Vagina (tissue), 2 donors: ENCODE measurements around the gene TNNI2. TPM values are rescaled to one million over a fixed set of nuclear protein-coding genes. Genes with fewer than 3 reads are reported as not detected.

Experiments
- DNase-seq, 2 donors: peaks; one replicate each; pipeline ENCODE4 v3.0.0-alpha.2; 2017; ENCODE audit errors: extremely low spot score in 2 of 2
- H3K27ac ChIP-seq: fragments of 200-600 bp; sonication (generic); one replicate; pipeline ENCODE4 v1.5.1; 2019
- H3K27me3 ChIP-seq: fragments of 200-600 bp; sonication (generic); one replicate; pipeline ENCODE4 v1.5.1; 2019
- H3K36me3 ChIP-seq, 2 donors: fragments of 200-600 bp; sonication (generic); one replicate each; pipeline ENCODE4 v1.5.1; 2017 to 2019
- H3K4me1 ChIP-seq: fragments of 200-600 bp; sonication (generic); one replicate; pipeline ENCODE4 v1.5.1; 2019
- H3K4me3 ChIP-seq, 2 donors: fragments of 200-600 bp; sonication (generic); 1 replicate in 1 of 2; 2 replicates in 1 of 2; pipeline ENCODE4 v1.5.1; 2016 to 2019
- H3K9me3 ChIP-seq: fragments of 200-600 bp; sonication (generic); one replicate; pipeline ENCODE4 v1.5.1; 2019
- POLR2A ChIP-seq, 2 donors: fragments of 450-650 bp; IDR thresholded peaks; one replicate each; pipeline ENCODE4 v1.6.1; 2017; ENCODE audit warnings: antibody characterized with exemption in 2 of 2, mild to moderate bottlenecking in 2 of 2, moderate library complexity in 2 of 2
- POLR2AphosphoS5 ChIP-seq, 2 donors: sonication (generic); formaldehyde crosslinking; IDR thresholded peaks; one replicate each; pipeline ENCODE4 v1.9.0; 2017; ENCODE audit warnings: antibody characterized with exemption in 2 of 2, mild to moderate bottlenecking in 2 of 2, low read depth in 1 of 2; ENCODE audit not compliant: insufficient read depth in 1 of 2
- intact Hi-C: fragments of 100-400 bp; cut with DNase I; formaldehyde crosslinking; loops from one replicate; pipeline ENCODE4 v1.15.1; 2023
- total RNA-seq: library from RNA; depleted of rRNA; stranded (reverse); fragments of >200 nt; gene quantifications from one replicate; pipeline ENCODE4 v1.2.3, GENCODE V29; 2016
- TF ChIP-seq, protein P1 (sequence below), 3 experiments: fragments of 450-650 bp in 2 of 3; fragments of 200-600 bp in 1 of 3; sonication (generic) in 1 of 3; IDR thresholded peaks; one replicate each; pipeline ENCODE4 v1.5.1; 2017 to 2019; ENCODE audit warnings: antibody characterized with exemption in 3 of 3, mild to moderate bottlenecking in 2 of 3, moderate library complexity in 2 of 3

The TNNI2 gene
- total RNA-seq, 1 donor from 2014 or later = not detected

DNA sequence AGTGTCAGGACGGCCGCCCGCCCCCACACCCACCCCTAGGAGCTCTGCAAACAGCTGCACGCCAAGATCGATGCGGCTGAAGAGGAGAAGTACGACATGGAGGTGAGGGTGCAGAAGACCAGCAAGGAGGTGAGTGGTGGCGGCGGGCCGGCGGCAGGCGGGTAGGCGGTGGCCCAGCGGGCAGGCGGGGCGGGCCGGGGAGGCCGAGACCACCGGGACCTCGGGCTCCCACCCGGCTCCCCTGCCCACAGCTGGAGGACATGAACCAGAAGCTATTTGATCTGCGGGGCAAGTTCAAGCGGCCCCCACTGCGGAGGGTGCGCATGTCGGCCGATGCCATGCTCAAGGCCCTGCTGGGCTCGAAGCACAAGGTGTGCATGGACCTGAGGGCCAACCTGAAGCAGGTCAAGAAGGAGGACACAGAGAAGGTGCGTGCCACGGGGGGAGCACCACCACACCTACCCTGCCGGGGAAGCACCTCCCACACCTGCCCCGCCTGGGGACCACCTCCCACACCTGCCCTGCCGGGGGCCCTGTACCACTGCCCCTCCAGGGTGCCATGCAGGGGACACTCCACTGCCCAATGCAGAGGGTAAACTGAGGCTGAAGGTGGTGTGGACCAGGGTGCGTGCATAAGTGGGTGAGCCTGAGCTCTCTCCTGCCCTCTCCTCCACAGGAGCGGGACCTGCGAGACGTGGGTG lies 2.1 kb downstream of the TNNI2 start:
- no peak overlapping the region for H3K27ac ChIP-seq
- H3K4me1 ChIP-seq = peaks cover 27% of the 10 kb centered on the region
- TF ChIP-seq POLR2A (IDR thresholded peaks at IDR 0.05) (no peak), POLR2AphosphoS5 (IDR thresholded peaks at IDR 0.05; ENCODE audit: insufficient read depth in 1 of 2, low read depth in 1 of 2) (no peak)
- TF ChIP-seq, protein P1, sequence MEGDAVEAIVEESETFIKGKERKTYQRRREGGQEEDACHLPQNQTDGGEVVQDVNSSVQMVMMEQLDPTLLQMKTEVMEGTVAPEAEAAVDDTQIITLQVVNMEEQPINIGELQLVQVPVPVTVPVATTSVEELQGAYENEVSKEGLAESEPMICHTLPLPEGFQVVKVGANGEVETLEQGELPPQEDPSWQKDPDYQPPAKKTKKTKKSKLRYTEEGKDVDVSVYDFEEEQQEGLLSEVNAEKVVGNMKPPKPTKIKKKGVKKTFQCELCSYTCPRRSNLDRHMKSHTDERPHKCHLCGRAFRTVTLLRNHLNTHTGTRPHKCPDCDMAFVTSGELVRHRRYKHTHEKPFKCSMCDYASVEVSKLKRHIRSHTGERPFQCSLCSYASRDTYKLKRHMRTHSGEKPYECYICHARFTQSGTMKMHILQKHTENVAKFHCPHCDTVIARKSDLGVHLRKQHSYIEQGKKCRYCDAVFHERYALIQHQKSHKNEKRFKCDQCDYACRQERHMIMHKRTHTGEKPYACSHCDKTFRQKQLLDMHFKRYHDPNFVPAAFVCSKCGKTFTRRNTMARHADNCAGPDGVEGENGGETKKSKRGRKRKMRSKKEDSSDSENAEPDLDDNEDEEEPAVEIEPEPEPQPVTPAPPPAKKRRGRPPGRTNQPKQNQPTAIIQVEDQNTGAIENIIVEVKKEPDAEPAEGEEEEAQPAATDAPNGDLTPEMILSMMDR (IDR thresholded peaks at IDR 0.05) = no peak
- no peak for DNase-seq
- H3K36me3 ChIP-seq = no peaks in the 10 kb centered on the region
- no peaks in the 10 kb centered on the region for H3K9me3 ChIP-seq
- no peaks in the 10 kb centered on the region for H3K27me3 ChIP-seq
- intact Hi-C loops = no loop called here
- no peak overlapping the region for H3K4me3 ChIP-seq

DNA sequence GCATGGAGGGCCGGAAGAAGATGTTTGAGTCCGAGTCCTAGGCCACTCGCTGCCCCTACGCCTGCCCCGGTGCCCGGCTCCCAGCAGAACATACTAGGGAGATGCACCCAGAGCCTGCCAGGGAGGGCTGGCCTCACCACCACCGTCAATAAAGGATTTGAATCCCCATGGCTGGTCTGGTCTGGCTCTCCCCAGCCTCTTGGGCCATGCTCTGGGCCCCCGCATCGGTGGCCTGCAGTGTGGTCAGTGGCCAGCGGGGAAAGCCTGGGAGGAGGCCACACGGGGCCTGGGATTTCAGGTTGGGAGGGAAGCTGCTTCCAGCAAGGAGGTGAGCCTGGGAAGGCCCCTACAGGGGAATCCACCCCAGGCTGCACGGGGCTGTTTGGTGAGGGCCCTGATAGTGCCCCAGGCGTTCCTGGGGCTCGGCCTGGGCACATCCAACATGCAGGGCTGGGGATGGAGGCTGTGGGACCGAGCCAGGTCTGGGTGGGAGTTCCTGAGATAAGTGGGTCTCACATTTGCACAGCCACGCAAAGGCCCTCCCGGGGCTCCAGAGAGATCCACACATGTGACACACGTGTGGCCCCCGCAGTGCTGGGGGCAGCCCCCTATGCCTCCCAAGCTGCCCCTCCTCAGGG lies 2.8 kb downstream of the TNNI2 start:
- intact Hi-C loops = no loop called here

DNA sequence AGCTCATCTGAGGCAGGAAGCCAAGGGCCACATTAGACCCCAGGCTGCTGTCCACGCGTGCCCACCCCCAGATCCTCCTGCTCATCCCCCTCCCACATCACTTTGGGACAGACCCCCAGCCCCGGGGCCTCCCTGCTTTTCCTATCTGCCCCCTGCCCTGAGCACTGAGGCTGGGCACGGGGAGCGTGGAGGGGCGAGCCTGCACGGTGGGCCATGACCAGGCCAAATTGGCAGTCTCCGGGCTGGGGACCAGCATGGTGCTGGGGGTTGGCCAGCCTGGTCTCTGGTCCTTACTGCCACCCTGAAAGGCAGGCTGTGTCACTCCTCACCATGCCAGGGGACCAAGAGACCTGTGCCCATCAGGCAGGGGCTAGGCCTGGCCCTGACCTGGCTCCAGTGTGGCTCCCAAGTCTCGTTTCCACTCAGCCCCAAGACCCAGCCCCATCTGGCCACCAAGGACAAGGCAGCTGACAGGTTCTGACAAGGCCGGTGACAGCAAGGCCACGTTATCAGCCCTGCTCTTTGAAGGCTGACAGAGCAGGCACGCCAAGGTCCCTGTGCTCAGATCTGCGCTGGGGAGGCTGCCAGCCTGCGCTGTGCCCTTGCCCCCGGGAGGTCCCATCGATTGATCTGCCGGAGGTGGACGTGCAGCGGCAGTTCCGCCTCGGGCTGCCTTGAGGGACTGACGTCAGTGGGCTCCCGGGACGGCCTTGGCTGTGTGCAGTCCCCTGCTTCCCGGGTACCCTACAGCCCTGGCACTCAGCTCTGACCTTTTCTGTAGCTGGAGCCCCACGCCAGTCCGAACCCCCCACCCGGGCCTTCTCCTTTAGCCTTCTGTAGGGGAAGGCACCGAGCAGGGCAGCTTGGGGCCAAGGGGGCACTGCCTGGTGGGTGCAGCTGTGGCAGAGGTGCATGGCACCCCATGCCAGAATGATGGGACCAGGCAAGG lies 3.6 kb downstream of the TNNI2 start:
- DNase-seq = no peak
- H3K36me3 ChIP-seq = no peaks in the 10 kb centered on the region
- H3K27ac ChIP-seq = no peak overlapping the region
- no peaks in the 10 kb centered on the region for H3K27me3 ChIP-seq
- intact Hi-C loops = no loop called here
- H3K9me3 ChIP-seq = no peaks in the 10 kb centered on the region
- H3K4me1 ChIP-seq = peaks cover 25% of the 10 kb centered on the region
- H3K4me3 ChIP-seq = no peak overlapping the region
- TF ChIP-seq, protein P1 (IDR thresholded peaks at IDR 0.05) = no peak
- TF ChIP-seq POLR2A (IDR thresholded peaks at IDR 0.05) (no peak), POLR2AphosphoS5 (IDR thresholded peaks at IDR 0.05; ENCODE audit: insufficient read depth in 1 of 2, low read depth in 1 of 2) (no peak)

More for the DNA sequence above, 2.8 kb downstream of the TNNI2 start:
- DNase-seq = no peak
- TF ChIP-seq POLR2AphosphoS5 (IDR thresholded peaks at IDR 0.05; ENCODE audit: insufficient read depth in 1 of 2, low read depth in 1 of 2) (no peak), POLR2A (IDR thresholded peaks at IDR 0.05) (no peak)
- TF ChIP-seq, protein P1 (IDR thresholded peaks at IDR 0.05) = no peak
- Histone ChIP-seq H3K27me3 (no peaks in the 10 kb centered on the region), H3K4me1 (peaks cover 27% of the 10 kb centered on the region), H3K36me3 (no peaks in the 10 kb centered on the region), H3K27ac (no peak overlapping the region), H3K4me3 (no peak overlapping the region), H3K9me3 (no peaks in the 10 kb centered on the region)

DNA sequence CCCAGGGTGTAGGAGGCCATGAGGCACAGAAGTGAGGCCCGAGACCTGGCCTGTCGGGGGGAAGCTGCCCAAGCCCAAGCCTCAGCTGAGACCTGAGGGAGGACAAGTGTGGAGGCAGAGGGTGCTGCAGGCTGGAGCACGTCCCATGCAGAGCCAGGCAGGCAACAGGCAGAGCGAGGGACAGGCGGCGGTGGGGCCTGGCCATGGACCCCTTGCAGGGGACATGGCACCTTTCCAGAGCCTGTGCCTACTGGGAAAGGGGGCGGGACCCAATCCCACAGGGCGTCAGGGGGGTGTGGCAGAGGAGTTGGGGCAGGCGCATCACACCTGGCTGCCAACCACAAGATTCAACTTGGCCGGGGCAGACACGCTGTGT lies 4.3 kb downstream of the TNNI2 start:
- Histone ChIP-seq H3K27ac (no peak overlapping the region), H3K9me3 (no peaks in the 10 kb centered on the region), H3K4me1 (peaks cover 18% of the 10 kb centered on the region), H3K27me3 (no peaks in the 10 kb centered on the region), H3K4me3 (no peak overlapping the region), H3K36me3 (no peaks in the 10 kb centered on the region)
- intact Hi-C loops = no loop called here
- no peak for DNase-seq
- TF ChIP-seq POLR2A (IDR thresholded peaks at IDR 0.05) = no peak
- TF ChIP-seq, protein P1 (IDR thresholded peaks at IDR 0.05) = no peak
- TF ChIP-seq POLR2AphosphoS5 (IDR thresholded peaks at IDR 0.05; ENCODE audit: insufficient read depth in 1 of 2, low read depth in 1 of 2) = no peak
